Stomach (tissue), 4 donors: ENCODE results near the gene TP73.

Source experiments
- CTCF ChIP-seq, 7 experiments: fragments of 450-650 bp in 4 of 7; fragments of 200-600 bp in 3 of 7; sonication (generic) in 3 of 7; IDR thresholded peaks; one replicate each; pipeline ENCODE4 v1.5.1; 2016 to 2019; ENCODE audit warnings: antibody characterized with exemption in 7 of 7, control low read depth in 2 of 7, mild to moderate bottlenecking in 1 of 7
- POLR2A ChIP-seq, 4 donors: fragments of 450-650 bp; IDR thresholded peaks; one replicate each; pipeline ENCODE4 v1.6.1; 2016; ENCODE audit warnings: antibody characterized with exemption in 4 of 4, control low read depth in 2 of 4, mild to moderate bottlenecking in 1 of 4, moderate library complexity in 1 of 4
- POLR2AphosphoS5 ChIP-seq, 3 donors: sonication (generic); formaldehyde crosslinking; IDR thresholded peaks; one replicate each; pipeline ENCODE4 v1.6.1; 2016; ENCODE audit warnings: antibody characterized with exemption in 3 of 3

GRCh38 chr1:3620708-3621107 lies 31.6 kb upstream of the TP73 start:
- TF ChIP-seq CTCF (IDR thresholded peaks at IDR 0.05) (no peak), POLR2A (IDR thresholded peaks at IDR 0.05) (no peak), POLR2AphosphoS5 (IDR thresholded peaks at IDR 0.05) (no peak)
